ENCODE measurements around the gene PPM1E.
"Not testable (repeated sequence)": the region's sequence is repeated elsewhere in the genome, so short reads cannot be mapped to it uniquely, and the experiment has no call there.

Gene PPM1E

DNA sequence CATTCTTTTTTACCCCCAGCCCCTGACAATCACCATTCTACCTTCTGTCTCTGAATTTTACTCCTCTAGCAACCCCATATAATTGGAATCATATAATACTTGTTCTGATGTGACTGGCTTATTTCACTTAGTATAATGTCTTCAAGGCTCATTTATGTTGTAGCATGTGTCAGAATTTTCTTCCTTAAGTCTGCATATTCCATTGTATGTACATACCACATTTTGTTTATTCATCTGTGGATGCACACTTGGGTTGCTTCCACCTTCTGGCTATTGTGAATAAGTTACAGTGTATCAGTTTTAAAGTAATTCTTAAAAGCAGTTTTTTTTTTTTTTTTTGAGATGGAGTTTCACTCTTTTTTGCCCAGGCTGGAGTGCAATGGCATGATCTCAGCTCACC is 24.7 kb upstream of the PPM1E start:
- DNase-seq (ENCODE audit: extremely low spot score) = no peak
- TF ChIP-seq, protein P1, sequence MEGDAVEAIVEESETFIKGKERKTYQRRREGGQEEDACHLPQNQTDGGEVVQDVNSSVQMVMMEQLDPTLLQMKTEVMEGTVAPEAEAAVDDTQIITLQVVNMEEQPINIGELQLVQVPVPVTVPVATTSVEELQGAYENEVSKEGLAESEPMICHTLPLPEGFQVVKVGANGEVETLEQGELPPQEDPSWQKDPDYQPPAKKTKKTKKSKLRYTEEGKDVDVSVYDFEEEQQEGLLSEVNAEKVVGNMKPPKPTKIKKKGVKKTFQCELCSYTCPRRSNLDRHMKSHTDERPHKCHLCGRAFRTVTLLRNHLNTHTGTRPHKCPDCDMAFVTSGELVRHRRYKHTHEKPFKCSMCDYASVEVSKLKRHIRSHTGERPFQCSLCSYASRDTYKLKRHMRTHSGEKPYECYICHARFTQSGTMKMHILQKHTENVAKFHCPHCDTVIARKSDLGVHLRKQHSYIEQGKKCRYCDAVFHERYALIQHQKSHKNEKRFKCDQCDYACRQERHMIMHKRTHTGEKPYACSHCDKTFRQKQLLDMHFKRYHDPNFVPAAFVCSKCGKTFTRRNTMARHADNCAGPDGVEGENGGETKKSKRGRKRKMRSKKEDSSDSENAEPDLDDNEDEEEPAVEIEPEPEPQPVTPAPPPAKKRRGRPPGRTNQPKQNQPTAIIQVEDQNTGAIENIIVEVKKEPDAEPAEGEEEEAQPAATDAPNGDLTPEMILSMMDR (IDR thresholded peaks at IDR 0.05; ENCODE audit: control extremely low read depth, extremely low read depth, low read depth, missing control alignments) = no peak
- POLR2A ChIA-PET = no interaction called here
- CTCF ChIA-PET = interaction anchor here (1.0 to 1.2 kb wide), 2 partner anchors 9 to 154 kb away, joined by 3 read pairs; no protein-coding TSS in a partner anchor

- ChIA-PET CTCF (no interaction called here), POLR2A (no interaction called here)
- TF ChIP-seq, protein P1 (IDR thresholded peaks at IDR 0.05; ENCODE audit: control extremely low read depth, extremely low read depth, low read depth, missing control alignments) = no peak
- no peak for DNase-seq (ENCODE audit: extremely low spot score)
These were observed 21.6 kb upstream of the PPM1E start for GRCh38 chr17:58734040-58734439.

- TF ChIP-seq, protein P1 (IDR thresholded peaks at IDR 0.05; ENCODE audit: control extremely low read depth, extremely low read depth, low read depth, missing control alignments) = no peak
- CTCF ChIA-PET = interaction anchor here (1.4 kb wide), 1 partner anchor 18 kb away, joined by 4 read pairs; no protein-coding TSS in a partner anchor
- POLR2A ChIA-PET = no interaction called here
- DNase-seq (ENCODE audit: extremely low spot score) = no peak
These were observed 20.8 kb upstream of the PPM1E start for GRCh38 chr17:58734811-58735210.

DNA sequence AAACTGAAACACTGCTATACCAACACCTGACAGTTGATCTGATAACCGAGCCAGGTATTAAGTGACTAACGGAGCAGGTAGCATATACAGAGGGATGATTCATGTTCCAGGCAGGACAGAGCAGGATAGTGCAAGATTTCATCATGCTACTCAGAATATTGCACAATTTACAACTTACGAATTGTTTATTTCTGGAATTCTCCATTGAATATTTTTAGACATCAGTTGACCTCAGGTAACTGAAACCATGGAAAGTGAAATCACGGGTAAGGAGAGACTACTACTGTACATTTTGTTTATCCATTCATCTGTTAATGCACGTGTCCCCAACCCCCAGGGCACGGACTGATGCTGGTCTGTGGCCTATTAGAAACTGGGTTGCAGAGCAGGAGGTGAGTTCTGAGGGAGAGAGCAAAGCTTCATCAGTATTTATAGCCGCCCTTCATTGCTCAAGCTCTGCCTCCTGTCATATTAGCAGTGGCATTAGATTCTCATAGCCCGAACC is 14.5 kb upstream of the PPM1E start:
- CTCF ChIA-PET = no interaction called here
- DNase-seq (ENCODE audit: extremely low spot score) = no peak
- POLR2A ChIA-PET = no interaction called here
- TF ChIP-seq, protein P1 (IDR thresholded peaks at IDR 0.05; ENCODE audit: control extremely low read depth, extremely low read depth, low read depth, missing control alignments) = no peak

DNA sequence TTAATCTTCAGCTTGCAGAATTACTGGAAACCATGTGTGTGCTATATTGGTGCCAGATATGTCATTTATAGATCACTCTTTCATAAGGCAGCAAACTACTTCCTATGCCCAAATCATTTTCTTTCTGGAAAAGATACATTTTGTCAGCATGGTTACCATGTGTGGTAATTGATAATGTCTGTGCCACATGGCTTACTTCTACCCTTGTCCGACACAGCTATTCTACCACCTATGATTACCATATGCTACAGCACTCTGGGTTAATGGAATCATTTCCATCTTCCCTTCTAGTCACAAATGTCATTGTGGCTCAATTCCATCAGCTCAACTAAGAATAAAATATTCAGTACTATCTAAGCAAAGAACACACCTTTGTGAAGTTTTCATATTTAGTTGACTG is 8.0 kb upstream of the PPM1E start:
- TF ChIP-seq, protein P1 (IDR thresholded peaks at IDR 0.05; ENCODE audit: control extremely low read depth, extremely low read depth, low read depth, missing control alignments) = no peak
- ChIA-PET POLR2A (no interaction called here), CTCF (interaction anchor here (1.3 to 1.4 kb wide), 2 partner anchors 9 to 12 kb away, joined by 4 to 5 read pairs; no protein-coding TSS in a partner anchor)
- DNase-seq (ENCODE audit: extremely low spot score) = no peak

DNA sequence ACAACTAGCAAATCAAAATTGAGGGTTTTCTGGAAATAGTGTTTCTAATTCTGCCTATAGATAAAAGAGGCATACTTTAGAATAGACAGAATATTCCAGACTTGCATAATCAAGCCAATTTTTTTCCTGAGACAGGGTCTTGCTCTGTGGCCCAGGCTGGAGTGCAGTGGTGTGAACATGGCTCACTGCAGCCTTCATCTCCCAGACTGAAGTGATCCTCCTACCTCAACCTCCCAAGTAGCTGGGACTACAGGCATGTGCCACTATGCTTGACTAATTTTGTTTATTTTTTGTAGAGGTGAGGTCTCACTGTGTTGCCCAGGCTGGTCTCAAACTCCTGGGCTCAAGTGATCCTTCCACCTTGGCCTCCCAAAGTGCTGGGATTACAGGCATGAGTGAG is 6.0 kb upstream of the PPM1E start:
- CTCF ChIA-PET = interaction anchor here (1.0 to 1.7 kb wide), 4 partner anchors 10 to 220 kb away, joined by 3 to 4 read pairs (median 3); no protein-coding TSS in a partner anchor
- DNase-seq (ENCODE audit: extremely low spot score); POLR2A ChIA-PET: not testable (repeated sequence)

GRCh38 chr17:58753026-58753425 is 2.6 kb upstream of the PPM1E start:
- TF ChIP-seq, protein P1 (IDR thresholded peaks at IDR 0.05; ENCODE audit: control extremely low read depth, extremely low read depth, low read depth, missing control alignments) = no peak
- no peak for DNase-seq (ENCODE audit: extremely low spot score)
- ChIA-PET POLR2A (no interaction called here), CTCF (no interaction called here)

All from GM10248 (cell line).